Memory B cell (primary cell): ENCODE results near the gene FKBP4.
A peak's percentile ranks its signal among the peaks of the same experiment; 100 is the strongest.

Experiments used
- ATAC-seq: fragments of 150-1000 bp; cut with Tn5 transposase; 2 replicates; pipeline ENCODE4 v1.10.0; 2021; ENCODE audit warnings: low read depth, mild to moderate bottlenecking, moderate library complexity
- DNase-seq, 2 donors: peaks; one replicate each; pipeline ENCODE4 v3.0.0; 2022; ENCODE audit warnings: low spot score in 2 of 2
- H3K27ac Mint-ChIP-seq: one replicate; pipeline ENCODE4 v1.8.0; 2022; ENCODE audit warnings: mild to moderate bottlenecking, moderate library complexity, mixed read lengths
- H3K27me3 Mint-ChIP-seq: one replicate; pipeline ENCODE4 v1.8.0; 2022; ENCODE audit warnings: mixed read lengths
- H3K36me3 Mint-ChIP-seq: one replicate; pipeline ENCODE4 v1.8.0; 2022; ENCODE audit warnings: mild to moderate bottlenecking, mixed read lengths
- H3K4me1 Mint-ChIP-seq: one replicate; pipeline ENCODE4 v1.8.0; 2022; ENCODE audit warnings: mixed read lengths
- H3K4me3 Mint-ChIP-seq: one replicate; pipeline ENCODE4 v1.8.0; 2022; ENCODE audit warnings: mild to moderate bottlenecking, moderate library complexity, mixed read lengths
- H3K9me3 Mint-ChIP-seq: one replicate; pipeline ENCODE4 v1.8.0; 2022; ENCODE audit warnings: mixed read lengths

Gene FKBP4

GRCh38 chr12:2834581-2835491 lies 40.1 kb downstream of the FKBP4 start, which contains the start of gene NRIP2:
TSS of gene NRIP2 (minus strand) at chr12:2835035. CDS start at chr12:2834983, 52 bp downstream.
- no peaks in the 10 kb centered on the region for H3K9me3 Mint-ChIP-seq
- no peak for DNase-seq
- ATAC-seq = no peak
- peaks cover 2% of the 10 kb centered on the region for H3K4me1 Mint-ChIP-seq
- H3K36me3 Mint-ChIP-seq = peaks cover 22% of the 10 kb centered on the region
- H3K4me3 Mint-ChIP-seq = no peak within 1 kb of the TSS
- H3K27me3 Mint-ChIP-seq = no peaks in the 10 kb centered on the region
- H3K27ac Mint-ChIP-seq = no peak within 1 kb of the TSS

- DNase-seq (no peak), ATAC-seq (no peak)
- peaks cover 2% of the 10 kb centered on the region for H3K4me1 Mint-ChIP-seq
- no peaks in the 10 kb centered on the region for H3K9me3 Mint-ChIP-seq
- no peaks in the 10 kb centered on the region for H3K27me3 Mint-ChIP-seq
- H3K27ac Mint-ChIP-seq = no peak overlapping the region
- no peak overlapping the region for H3K4me3 Mint-ChIP-seq
- H3K36me3 Mint-ChIP-seq = peaks cover 20% of the 10 kb centered on the region
Measured at GRCh38 chr12:2835691-2836403, 41.1 kb downstream of the FKBP4 start.

- DNase-seq (no peak), ATAC-seq (no peak)
- Mint-ChIP-seq H3K36me3 (peaks cover 19% of the 10 kb centered on the region), H3K27ac (no peak overlapping the region), H3K4me3 (no peak overlapping the region), H3K9me3 (no peaks in the 10 kb centered on the region), H3K4me1 (peaks cover 2% of the 10 kb centered on the region), H3K27me3 (no peaks in the 10 kb centered on the region)
Measured at GRCh38 chr12:2836574-2836973, 41.8 kb downstream of the FKBP4 start.

GRCh38 chr12:2841056-2841650 lies 46.4 kb downstream of the FKBP4 start:
- H3K4me3 Mint-ChIP-seq = no peak overlapping the region
- DNase-seq (no peak), ATAC-seq (no peak)
- no peaks in the 10 kb centered on the region for H3K9me3 Mint-ChIP-seq
- peaks cover 20% of the 10 kb centered on the region for H3K36me3 Mint-ChIP-seq
- no peak overlapping the region for H3K27ac Mint-ChIP-seq
- no peaks in the 10 kb centered on the region for H3K27me3 Mint-ChIP-seq
- no peaks in the 10 kb centered on the region for H3K4me1 Mint-ChIP-seq

GRCh38 chr12:2842948-2843347 lies 48.2 kb downstream of the FKBP4 start:
- no peak overlapping the region for H3K27ac Mint-ChIP-seq
- H3K4me3 Mint-ChIP-seq = no peak overlapping the region
- no peaks in the 10 kb centered on the region for H3K9me3 Mint-ChIP-seq
- ATAC-seq = no peak
- no peak for DNase-seq
- no peaks in the 10 kb centered on the region for H3K4me1 Mint-ChIP-seq
- H3K27me3 Mint-ChIP-seq = no peaks in the 10 kb centered on the region
- peaks cover 25% of the 10 kb centered on the region for H3K36me3 Mint-ChIP-seq

GRCh38 chr12:2844786-2845185 lies 50.0 kb downstream of the FKBP4 start:
- H3K4me1 Mint-ChIP-seq = no peaks in the 10 kb centered on the region
- peaks cover 27% of the 10 kb centered on the region for H3K36me3 Mint-ChIP-seq
- no peak overlapping the region for H3K27ac Mint-ChIP-seq
- H3K4me3 Mint-ChIP-seq = no peak overlapping the region
- no peak for ATAC-seq
- no peak for DNase-seq
- H3K9me3 Mint-ChIP-seq = no peaks in the 10 kb centered on the region
- no peaks in the 10 kb centered on the region for H3K27me3 Mint-ChIP-seq

- peaks cover 25% of the 10 kb centered on the region for H3K36me3 Mint-ChIP-seq
- H3K4me1 Mint-ChIP-seq = no peaks in the 10 kb centered on the region
Measured at GRCh38 chr12:2845280-2845679, 50.5 kb downstream of the FKBP4 start.

GRCh38 chr12:2851931-2852330 lies 57.2 kb downstream of the FKBP4 start:
- no peak for DNase-seq
- Mint-ChIP-seq H3K27me3 (no peaks in the 10 kb centered on the region), H3K27ac (no peak overlapping the region), H3K4me1 (no peaks in the 10 kb centered on the region), H3K4me3 (no peak overlapping the region), H3K36me3 (peaks cover 16% of the 10 kb centered on the region), H3K9me3 (no peaks in the 10 kb centered on the region)
- ATAC-seq = no peak

More at GRCh38 chr12:2845280-2845679, 50.5 kb downstream of the FKBP4 start:
- Mint-ChIP-seq H3K4me3 (no peak overlapping the region), H3K9me3 (no peaks in the 10 kb centered on the region), H3K27ac (no peak overlapping the region), H3K27me3 (no peaks in the 10 kb centered on the region)
- no peak for DNase-seq
- no peak for ATAC-seq

GRCh38 chr12:2853626-2854025 lies 58.9 kb downstream of the FKBP4 start:
- peak in 1 of 2 donors; percentile 28 for DNase-seq
- H3K27ac Mint-ChIP-seq = peak overlapping the region; percentile 53
- no peaks in the 10 kb centered on the region for H3K4me1 Mint-ChIP-seq
- H3K36me3 Mint-ChIP-seq = peaks cover 7% of the 10 kb centered on the region
- no peaks in the 10 kb centered on the region for H3K9me3 Mint-ChIP-seq
- no peaks in the 10 kb centered on the region for H3K27me3 Mint-ChIP-seq
- ATAC-seq = peak; percentile 35
- no peak overlapping the region for H3K4me3 Mint-ChIP-seq
